GF-D8 (cell line): ENCODE data around the gene MRPL52.
"Not testable (repeated sequence)": the region's sequence is repeated elsewhere in the genome, so short reads cannot be mapped to it uniquely, and the experiment has no call there.

ENCODE experiments used
- DNase-seq: peaks from one replicate; lab custom pipeline; 2025; lab: John Stamatoyannopoulos, UW

Gene MRPL52

GRCh38 chr14:22854963-22855724 lies 25.5 kb downstream of the MRPL52 start:
- no peak for DNase-seq

- no peak for DNase-seq
These were observed 26.7 kb downstream of the MRPL52 start for GRCh38 chr14:22856428-22856827.

DNA sequence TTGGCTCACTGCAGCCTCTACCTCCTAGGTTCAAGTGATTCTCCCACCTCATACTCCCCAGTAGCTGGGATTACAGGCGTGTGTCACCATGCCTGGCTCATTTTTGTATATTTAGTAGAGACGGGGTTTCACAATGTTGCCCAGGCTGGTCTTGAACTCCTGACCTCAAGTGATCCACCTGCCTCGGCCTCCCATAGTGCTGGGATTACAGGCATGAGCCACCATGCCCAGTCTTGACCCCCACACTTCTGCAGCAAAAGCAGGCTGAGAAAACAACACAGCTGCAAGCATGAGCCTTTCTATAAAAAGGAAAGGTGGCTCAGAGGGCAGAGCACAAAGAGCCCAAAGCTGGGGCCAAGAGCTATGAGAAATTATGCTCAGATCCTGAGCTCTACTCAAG lies 30.7 kb downstream of the MRPL52 start:
- not testable (repeated sequence) for DNase-seq

- no peak for DNase-seq
These were observed 32.0 kb downstream of the MRPL52 start for GRCh38 chr14:22861651-22862050.

GRCh38 chr14:22864979-22865378 lies 35.3 kb downstream of the MRPL52 start:
- no peak for DNase-seq

DNA sequence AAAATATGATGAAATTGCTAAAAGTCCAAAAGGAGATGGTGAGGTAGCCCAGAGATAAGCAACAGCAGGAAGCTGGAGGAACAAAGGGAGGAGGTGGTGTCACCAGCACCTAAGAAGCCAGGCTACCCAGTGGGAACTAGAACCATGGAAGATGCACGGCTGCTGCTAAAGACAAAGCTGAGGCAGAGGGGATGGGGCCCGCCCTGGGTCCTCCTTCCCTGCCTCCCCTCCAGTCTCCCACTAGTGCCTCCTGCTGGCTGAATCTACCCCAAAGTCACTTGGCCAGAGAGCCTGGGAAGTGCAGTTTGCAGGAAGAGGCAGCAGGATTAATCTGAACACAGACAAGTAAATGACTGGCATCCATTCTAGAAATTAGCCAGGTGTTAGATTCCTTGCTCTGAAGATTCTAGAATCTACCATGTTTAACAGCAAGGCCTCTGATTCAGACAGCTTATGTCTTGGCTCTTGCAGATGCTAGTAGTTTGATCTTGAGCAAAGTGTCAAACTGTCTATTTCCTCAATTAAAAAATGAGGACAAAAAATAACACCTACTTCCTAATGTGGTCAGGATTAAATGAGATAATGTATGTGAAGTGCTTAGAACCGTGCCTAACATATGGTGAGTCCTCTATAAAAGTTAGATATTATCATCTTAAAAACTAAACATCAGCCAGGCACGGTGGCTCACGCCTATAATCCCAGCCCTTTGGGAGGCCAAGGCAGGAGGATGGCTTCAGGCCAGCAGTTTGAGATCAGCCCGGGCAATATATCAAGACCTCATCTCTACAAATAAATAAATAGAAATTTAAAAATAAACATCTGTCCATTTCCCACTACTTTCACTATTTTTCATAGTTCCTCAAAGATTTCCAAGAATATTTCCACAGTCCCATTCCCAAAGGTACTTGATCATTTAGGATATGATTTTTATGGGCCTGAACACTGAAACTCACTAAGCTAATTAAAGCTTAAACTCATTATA lies 36.0 kb downstream of the MRPL52 start:
- no peak for DNase-seq

DNA sequence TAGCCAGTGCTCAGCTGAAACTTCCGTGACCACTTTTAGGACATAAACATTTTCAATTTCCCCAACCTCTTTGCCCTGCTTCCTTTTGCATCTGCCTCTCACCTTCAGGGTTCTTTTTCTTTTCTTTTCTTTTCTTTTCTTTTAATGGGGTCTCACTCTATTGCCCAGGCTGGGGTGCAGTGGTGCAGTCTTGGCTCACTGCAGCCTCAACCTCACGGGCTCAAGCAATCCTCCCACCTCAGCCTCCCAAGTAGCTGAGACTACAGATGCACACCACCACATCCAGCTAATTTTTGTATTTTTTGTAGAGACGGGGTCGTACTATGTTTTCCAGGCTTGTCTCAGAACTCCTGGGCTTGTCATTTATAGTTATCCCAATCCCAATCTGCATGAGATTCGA lies 37.2 kb downstream of the MRPL52 start:
- DNase-seq: no peak

DNA sequence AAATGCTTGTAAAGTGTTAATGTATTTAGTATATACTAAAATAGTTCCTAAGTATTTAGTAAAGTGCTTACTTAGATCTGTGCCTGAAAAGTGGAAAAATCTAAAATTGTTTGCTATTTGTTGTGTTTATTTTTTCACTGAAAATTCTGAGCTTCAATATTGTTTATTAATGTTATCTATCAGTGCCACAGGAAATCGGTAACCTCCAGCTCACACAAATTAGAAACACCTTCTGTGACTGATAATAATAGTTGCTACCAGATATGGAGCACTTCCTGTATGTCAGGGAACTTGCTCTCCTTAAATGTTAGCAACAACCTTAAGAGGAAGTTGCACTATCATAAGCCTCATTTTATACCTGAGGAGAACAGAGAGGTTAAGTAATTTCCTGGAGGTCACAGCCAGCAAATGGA lies 41.1 kb downstream of the MRPL52 start:
- DNase-seq: peak; percentile 66

GRCh38 chr14:22871224-22872032 lies 41.7 kb downstream of the MRPL52 start, which contains the start of gene LRP10:
TSS of gene LRP10 (plus strand) at chr14:22871740. CDS start at chr14:22872304, 564 bp downstream.
- peak; percentile 76 for DNase-seq

DNA sequence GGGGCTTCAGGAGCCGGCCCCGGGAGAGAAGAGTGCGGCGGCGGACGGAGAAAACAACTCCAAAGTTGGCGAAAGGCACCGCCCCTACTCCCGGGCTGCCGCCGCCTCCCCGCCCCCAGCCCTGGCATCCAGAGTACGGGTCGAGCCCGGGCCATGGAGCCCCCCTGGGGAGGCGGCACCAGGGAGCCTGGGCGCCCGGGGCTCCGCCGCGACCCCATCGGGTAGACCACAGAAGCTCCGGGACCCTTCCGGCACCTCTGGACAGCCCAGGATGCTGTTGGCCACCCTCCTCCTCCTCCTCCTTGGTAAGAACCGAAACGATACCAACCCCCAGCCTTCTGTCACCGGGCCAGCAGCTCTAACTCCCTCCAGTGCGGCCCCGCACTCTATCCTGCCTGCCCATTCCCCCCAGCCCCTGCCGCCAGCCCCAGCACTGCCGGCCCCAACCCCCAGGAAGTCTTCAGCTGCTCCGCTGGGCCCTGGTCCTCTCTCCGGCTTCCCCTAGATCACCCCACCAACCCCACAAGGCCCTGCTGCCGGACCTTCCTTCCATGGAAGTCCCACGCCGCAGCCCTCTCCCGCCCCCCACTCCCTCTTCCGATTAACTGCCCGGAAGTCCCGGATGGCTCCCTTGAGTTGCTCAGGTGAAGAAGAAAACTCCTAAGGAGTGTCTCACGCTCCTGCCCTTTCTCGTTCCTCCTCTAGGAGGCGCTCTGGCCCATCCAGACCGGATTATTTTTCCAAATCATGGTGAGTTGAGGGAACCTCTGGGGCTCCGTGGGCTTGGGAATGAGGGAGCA lies 42.5 kb downstream of the MRPL52 start:
- no peak for DNase-seq

DNA sequence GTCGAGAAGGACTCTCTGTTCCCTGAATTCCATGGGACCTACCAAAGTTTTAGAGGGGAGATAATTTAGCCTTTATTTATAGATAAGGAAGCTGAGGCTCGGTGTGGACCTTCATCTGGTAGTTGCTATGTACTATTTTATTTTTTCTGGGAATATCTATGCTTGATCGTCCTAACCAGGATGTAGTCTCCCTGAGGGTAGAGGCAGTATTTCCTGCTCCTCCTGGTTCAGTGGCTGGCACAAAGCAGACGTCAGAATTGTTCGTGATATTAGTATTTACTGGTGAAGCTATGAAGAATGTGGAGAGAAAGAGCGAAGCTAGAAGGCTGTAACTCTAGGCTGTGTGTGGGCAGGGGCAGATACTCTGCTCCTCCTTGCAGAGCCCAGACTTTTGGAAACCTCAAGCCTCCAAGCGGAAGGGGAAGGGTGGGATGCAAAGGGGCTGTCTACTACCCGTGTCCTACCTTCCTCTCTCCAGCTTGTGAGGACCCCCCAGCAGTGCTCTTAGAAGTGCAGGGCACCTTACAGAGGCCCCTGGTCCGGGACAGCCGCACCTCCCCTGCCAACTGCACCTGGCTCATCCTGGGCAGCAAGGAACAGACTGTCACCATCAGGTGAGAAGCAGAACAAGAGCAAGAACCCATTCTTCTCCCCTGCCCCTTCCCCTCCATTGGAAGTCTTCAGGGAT lies 43.3 kb downstream of the MRPL52 start:
- DNase-seq: no peak

DNA sequence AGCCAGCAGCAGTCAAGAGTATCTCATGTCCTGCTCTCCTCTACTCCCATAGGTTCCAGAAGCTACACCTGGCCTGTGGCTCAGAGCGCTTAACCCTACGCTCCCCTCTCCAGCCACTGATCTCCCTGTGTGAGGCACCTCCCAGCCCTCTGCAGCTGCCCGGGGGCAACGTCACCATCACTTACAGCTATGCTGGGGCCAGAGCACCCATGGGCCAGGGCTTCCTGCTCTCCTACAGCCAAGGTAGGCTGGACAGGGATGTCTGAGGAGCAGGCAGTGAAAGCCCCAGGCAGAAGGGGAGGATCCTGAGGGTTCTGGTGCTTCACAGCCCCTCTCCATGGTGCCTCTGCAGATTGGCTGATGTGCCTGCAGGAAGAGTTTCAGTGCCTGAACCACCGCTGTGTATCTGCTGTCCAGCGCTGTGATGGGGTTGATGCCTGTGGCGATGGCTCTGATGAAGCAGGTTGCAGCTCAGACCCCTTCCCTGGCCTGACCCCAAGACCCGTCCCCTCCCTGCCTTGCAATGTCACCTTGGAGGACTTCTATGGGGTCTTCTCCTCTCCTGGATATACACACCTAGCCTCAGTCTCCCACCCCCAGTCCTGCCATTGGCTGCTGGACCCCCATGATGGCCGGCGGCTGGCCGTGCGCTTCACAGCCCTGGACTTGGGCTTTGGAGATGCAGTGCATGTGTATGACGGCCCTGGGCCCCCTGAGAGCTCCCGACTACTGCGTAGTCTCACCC lies 45.5 kb downstream of the MRPL52 start:
- no peak for DNase-seq

DNA sequence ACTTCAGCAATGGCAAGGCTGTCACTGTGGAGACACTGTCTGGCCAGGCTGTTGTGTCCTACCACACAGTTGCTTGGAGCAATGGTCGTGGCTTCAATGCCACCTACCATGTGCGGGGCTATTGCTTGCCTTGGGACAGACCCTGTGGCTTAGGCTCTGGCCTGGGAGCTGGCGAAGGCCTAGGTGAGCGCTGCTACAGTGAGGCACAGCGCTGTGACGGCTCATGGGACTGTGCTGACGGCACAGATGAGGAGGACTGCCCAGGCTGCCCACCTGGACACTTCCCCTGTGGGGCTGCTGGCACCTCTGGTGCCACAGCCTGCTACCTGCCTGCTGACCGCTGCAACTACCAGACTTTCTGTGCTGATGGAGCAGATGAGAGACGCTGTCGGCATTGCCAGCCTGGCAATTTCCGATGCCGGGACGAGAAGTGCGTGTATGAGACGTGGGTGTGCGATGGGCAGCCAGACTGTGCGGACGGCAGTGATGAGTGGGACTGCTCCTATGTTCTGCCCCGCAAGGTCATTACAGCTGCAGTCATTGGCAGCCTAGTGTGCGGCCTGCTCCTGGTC lies 46.1 kb downstream of the MRPL52 start:
- DNase-seq: no peak

DNA sequence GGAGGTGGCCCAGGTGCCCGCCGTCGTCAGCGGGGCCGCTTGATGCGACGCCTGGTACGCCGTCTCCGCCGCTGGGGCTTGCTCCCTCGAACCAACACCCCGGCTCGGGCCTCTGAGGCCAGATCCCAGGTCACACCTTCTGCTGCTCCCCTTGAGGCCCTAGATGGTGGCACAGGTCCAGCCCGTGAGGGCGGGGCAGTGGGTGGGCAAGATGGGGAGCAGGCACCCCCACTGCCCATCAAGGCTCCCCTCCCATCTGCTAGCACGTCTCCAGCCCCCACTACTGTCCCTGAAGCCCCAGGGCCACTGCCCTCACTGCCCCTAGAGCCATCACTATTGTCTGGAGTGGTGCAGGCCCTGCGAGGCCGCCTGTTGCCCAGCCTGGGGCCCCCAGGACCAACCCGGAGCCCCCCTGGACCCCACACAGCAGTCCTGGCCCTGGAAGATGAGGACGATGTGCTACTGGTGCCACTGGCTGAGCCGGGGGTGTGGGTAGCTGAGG lies 47.4 kb downstream of the MRPL52 start:
- no peak for DNase-seq

DNA sequence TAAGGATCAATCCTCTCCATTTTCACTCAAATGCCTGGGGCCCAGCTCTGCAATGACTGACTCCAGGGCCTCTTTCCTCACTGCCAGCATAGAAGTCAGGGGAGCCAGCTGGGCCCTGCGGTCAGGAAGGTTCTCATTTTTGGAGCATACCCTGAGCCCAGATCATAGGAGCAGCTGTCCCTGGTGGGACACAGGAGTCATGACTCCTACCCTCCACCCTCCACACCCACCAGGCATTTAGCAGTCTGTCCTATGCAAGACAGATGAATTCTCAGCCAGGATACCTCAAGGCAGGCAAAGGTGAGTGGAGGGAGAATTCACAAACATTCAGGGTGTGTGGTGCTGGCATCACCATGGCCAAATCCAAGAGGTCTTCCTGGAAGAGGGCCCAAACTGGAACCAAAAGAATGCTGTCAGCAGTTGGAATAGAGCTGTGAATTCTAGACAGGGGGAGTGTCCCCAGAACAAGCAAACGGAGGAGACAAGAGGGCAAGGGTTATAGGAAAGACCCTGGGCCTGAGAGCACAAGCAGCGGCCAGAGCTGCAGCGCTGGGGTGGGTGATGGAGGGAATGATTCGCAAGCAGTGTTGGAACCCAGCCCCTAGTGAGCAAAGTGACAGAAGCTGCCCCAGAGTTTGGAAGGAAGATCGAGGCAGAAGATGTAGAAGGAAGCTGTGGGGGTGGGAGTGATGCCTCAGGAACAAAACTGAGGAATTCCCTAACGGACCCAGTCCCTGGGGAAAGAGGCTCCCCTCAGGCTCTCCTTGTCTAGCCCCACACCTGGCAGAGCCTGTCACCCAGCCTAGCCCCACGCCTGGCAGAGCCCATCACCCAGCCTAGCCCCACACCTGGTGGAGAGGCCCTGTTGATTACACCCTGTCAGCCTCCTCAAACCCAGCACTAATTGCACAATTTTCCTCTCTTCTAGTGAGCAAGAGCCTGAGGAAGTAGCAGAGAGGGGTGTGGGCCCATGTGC lies 48.9 kb downstream of the MRPL52 start:
- peak; percentile 9 for DNase-seq

DNA sequence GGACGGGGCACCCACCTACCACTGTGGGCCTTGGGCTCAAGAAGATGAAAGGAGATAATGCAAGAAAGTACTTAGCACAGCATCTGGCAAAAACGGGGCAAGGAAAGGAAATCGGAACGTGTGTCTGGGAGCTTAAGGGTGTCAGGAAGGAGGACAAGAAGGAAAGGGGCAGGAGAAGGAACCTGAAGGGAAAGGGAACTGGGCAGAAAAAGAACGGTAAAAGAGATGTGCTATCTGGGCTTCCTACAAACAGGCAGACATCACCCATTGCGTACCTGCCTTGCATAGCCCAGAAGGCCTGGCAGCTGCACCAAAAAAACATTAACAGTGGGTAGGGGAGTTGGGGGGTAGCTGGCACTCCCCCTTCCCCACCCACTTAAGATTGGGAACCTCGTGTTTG lies 52.4 kb downstream of the MRPL52 start:
- DNase-seq: no peak

- no peak for DNase-seq
These were observed 53.0 kb downstream of the MRPL52 start for GRCh38 chr14:22882529-22883172.
